H1 (cell line): ENCODE data around the gene NXT1. TPM values are rescaled to one million over a fixed set of nuclear protein-coding genes. Genes with fewer than 3 reads are reported as not detected.

Experiments
- CTCF ChIA-PET: fragments of 300-600 bp; sonication (Branson Sonifier 250); formaldehyde crosslinking; loops from one replicate; lab custom pipeline; 2021; ENCODE audit not compliant: partially characterized antibody; lab: Charles Lee
- POLR2A ChIA-PET: fragments of 300-600 bp; sonication (Branson Sonifier 250); formaldehyde crosslinking; loops from one replicate; lab custom pipeline; 2021; ENCODE audit warnings: inconsistent platforms; ENCODE audit not compliant: partially characterized antibody; lab: Charles Lee
- DNase-seq, 2 experiments: peaks; one replicate each; pipeline versions ENCODE4 v3.0.0 to v3.0.0-alpha.2; 2010 to 2022; ENCODE audit warnings: low spot score in 2 of 2, low read depth in 1 of 2, mixed read lengths in 1 of 2
- FAIRE-seq: peaks from 2 replicates; lab custom pipeline; 2011; peaks lifted over from hg19 to GRCh38; lab: Jason Lieb, UNC
- H2AFZ ChIP-seq: 2 replicates; pipeline ENCODE4 v1.8.1; 2012; ENCODE audit warnings: low read length, inconsistent platforms
- H2AK5ac ChIP-seq: 2 replicates; pipeline ENCODE4 v1.6.1; 2013; ENCODE audit warnings: low read depth, low read length
- H2BK120ac ChIP-seq: replicated peaks from 2 replicates; pipeline ENCODE3; 2013; ENCODE audit warnings: low read depth, low read length, inconsistent platforms
- H2BK12ac ChIP-seq: 2 replicates; pipeline ENCODE4 v1.6.1; 2013; ENCODE audit warnings: low read depth, low read length
- H2BK15ac ChIP-seq: 2 replicates; pipeline ENCODE4 v1.6.1; 2013; ENCODE audit warnings: low read length
- H2BK20ac ChIP-seq: 2 replicates; pipeline ENCODE4 v1.6.1; 2013; ENCODE audit warnings: low read length
- H2BK5ac ChIP-seq: 2 replicates; pipeline ENCODE4 v1.6.1; 2013; ENCODE audit warnings: low read depth, low read length
- H3K14ac ChIP-seq: 2 replicates; pipeline ENCODE4 v1.6.1; 2013; ENCODE audit warnings: inconsistent platforms; ENCODE audit not compliant: insufficient read length
- H3K18ac ChIP-seq: 2 replicates; pipeline ENCODE4 v1.6.1; 2013; ENCODE audit warnings: low read length; ENCODE audit errors: extremely low read depth
- H3K23ac ChIP-seq: 2 replicates; pipeline ENCODE4 v1.6.1; 2013; ENCODE audit warnings: inconsistent platforms; ENCODE audit not compliant: insufficient read length
- H3K23me2 ChIP-seq: 2 replicates; pipeline ENCODE4 v1.6.1; 2013; ENCODE audit warnings: low read depth, low read length
- H3K27ac ChIP-seq: 2 replicates; pipeline ENCODE4 v1.6.1; 2011; ENCODE audit warnings: low read depth, low read length, inconsistent platforms
- H3K27me3 ChIP-seq, 4 experiments: replicated peaks in 1 of 4; 1 replicate in 1 of 4; 2 replicates in 3 of 4; pipeline versions ENCODE4 v1.6.1 to v1.8.1; 2011 to 2013; ENCODE audit warnings: low read length in 3 of 4, mild to moderate bottlenecking in 3 of 4, inconsistent platforms in 2 of 4, mixed read lengths in 2 of 4, moderate library complexity in 1 of 4; ENCODE audit not compliant: control insufficient read depth in 3 of 4, insufficient read depth in 3 of 4; ENCODE audit errors: extremely low read depth in 1 of 4
- H3K36me3 ChIP-seq, 4 experiments: 2 replicates each; pipeline versions ENCODE4 v1.6.1 to v1.8.1; 2011 to 2013; ENCODE audit warnings: mild to moderate bottlenecking in 4 of 4, low read length in 3 of 4, moderate library complexity in 2 of 4, control low read depth in 1 of 4, inconsistent platforms in 1 of 4; ENCODE audit not compliant: insufficient read depth in 4 of 4, control insufficient read depth in 2 of 4
- H3K4ac ChIP-seq: replicated peaks from 2 replicates; pipeline ENCODE3; 2013; ENCODE audit warnings: low read length, low read depth, mixed read lengths, inconsistent platforms; ENCODE audit not compliant: insufficient read length
- H3K4me1 ChIP-seq, 4 experiments: replicated peaks in 1 of 4; 1 replicate in 1 of 4; 2 replicates in 3 of 4; pipeline versions ENCODE4 v1.6.1 to v1.8.1; 2011 to 2013; ENCODE audit warnings: low read length in 3 of 4, inconsistent platforms in 2 of 4, mixed read lengths in 1 of 4; ENCODE audit not compliant: insufficient read depth in 4 of 4, control insufficient read depth in 3 of 4
- H3K4me2 ChIP-seq, 2 experiments: 2 replicates each; pipeline versions ENCODE4 v1.6.1 to v1.8.1; 2011 to 2013; ENCODE audit warnings: low read depth in 2 of 2, low read length in 2 of 2, control low read depth in 1 of 2, inconsistent platforms in 1 of 2, mild to moderate bottlenecking in 1 of 2; ENCODE audit not compliant: insufficient read depth in 1 of 2
- H3K4me3 ChIP-seq, 4 experiments: fragments of 200-600, 300-600 bp in 1 of 4; sonication (generic), shearing (Covaris generic), sonication (Bioruptor Twin) in 1 of 4; 2 replicates each; pipeline versions ENCODE4 v1.5.1 to v1.8.1; 2011 to 2016; ENCODE audit warnings: low read length in 4 of 4, low read depth in 3 of 4, control low read depth in 2 of 4, inconsistent platforms in 2 of 4, mild to moderate bottlenecking in 2 of 4, mixed read lengths in 1 of 4, moderate library complexity in 1 of 4; ENCODE audit not compliant: insufficient read depth in 2 of 4; ENCODE audit errors: extremely low read depth in 1 of 4
- H3K56ac ChIP-seq: replicated peaks from 2 replicates; pipeline ENCODE3; 2013; ENCODE audit warnings: low read depth, mild to moderate bottlenecking, mixed read lengths, low read length, inconsistent platforms; ENCODE audit not compliant: insufficient read length
- H3K79me1 ChIP-seq: 2 replicates; pipeline ENCODE4 v1.6.1; 2013; ENCODE audit warnings: low read depth, low read length, control low read depth
- H3K79me2 ChIP-seq, 2 experiments: 2 replicates each; pipeline versions ENCODE4 v1.6.1 to v1.8.1; 2012 to 2013; ENCODE audit warnings: low read length in 2 of 2, mild to moderate bottlenecking in 2 of 2, inconsistent platforms in 1 of 2; ENCODE audit not compliant: insufficient read depth in 2 of 2, control insufficient read depth in 1 of 2
- H3K9ac ChIP-seq, 4 experiments: replicated peaks in 1 of 4; 1 replicate in 1 of 4; 2 replicates in 3 of 4; pipeline versions ENCODE4 v1.6.1 to v1.8.1; 2011 to 2013; ENCODE audit warnings: low read depth in 3 of 4, low read length in 3 of 4, control low read depth in 2 of 4, mild to moderate bottlenecking in 2 of 4, moderate library complexity in 2 of 4, inconsistent platforms in 1 of 4; ENCODE audit errors: extremely low read depth in 1 of 4
- H3K9me3 ChIP-seq, 2 experiments: 2 replicates each; pipeline versions ENCODE4 v1.6.1 to v1.8.1; 2012 to 2013; ENCODE audit warnings: mild to moderate bottlenecking in 2 of 2, moderate library complexity in 2 of 2, control low read depth in 1 of 2, inconsistent platforms in 1 of 2, low read depth in 1 of 2, low read length in 1 of 2, mixed read lengths in 1 of 2; ENCODE audit not compliant: insufficient read depth in 2 of 2
- H4K20me1 ChIP-seq, 2 experiments: replicated peaks in 1 of 2; 2 replicates each; pipeline versions ENCODE3 to v1.8.1; 2011 to 2013; ENCODE audit warnings: inconsistent platforms in 2 of 2, low read length in 2 of 2, mild to moderate bottlenecking in 1 of 2; ENCODE audit not compliant: insufficient read depth in 2 of 2, control insufficient read depth in 1 of 2
- H4K5ac ChIP-seq: 2 replicates; pipeline ENCODE4 v1.6.1; 2013; ENCODE audit warnings: low read length, low read depth, mixed read lengths, inconsistent platforms; ENCODE audit not compliant: insufficient read length
- H4K8ac ChIP-seq: 2 replicates; pipeline ENCODE4 v1.8.0; 2013; ENCODE audit warnings: mild to moderate bottlenecking, moderate library complexity, low read length, inconsistent platforms; ENCODE audit not compliant: insufficient read depth; ENCODE audit errors: extremely low read depth
- H4K91ac ChIP-seq: replicated peaks from 2 replicates; pipeline ENCODE3; 2013; ENCODE audit warnings: low read length, mixed read lengths, inconsistent platforms; ENCODE audit not compliant: insufficient read length
- CEBPB ChIP-seq: IDR thresholded peaks from 2 replicates; pipeline ENCODE4 v1.6.1; 2012; ENCODE audit warnings: low read depth, low read length
- EGR1 ChIP-seq: IDR thresholded peaks from 2 replicates; pipeline ENCODE4 v1.6.1; 2011; ENCODE audit warnings: low read depth, low read length, borderline replicate concordance
- WGBS, 2 experiments: shearing (Covaris generic) in 1 of 2; methylation state at CpG; one replicate each; pipeline versions ENCODE4 v1.1.6 to v1.1.7; 2013 to 2015; ENCODE audit warnings: low lambda C conversion rate in 2 of 2, mixed read lengths in 2 of 2, inconsistent platforms in 1 of 2, low coverage in 1 of 2, missing lambda C conversion rate in 1 of 2; ENCODE audit not compliant: insufficient replicate concordance in 2 of 2, insufficient coverage in 1 of 2, insufficient read length in 1 of 2; ENCODE audit errors: extremely low coverage in 1 of 2, missing lambda C conversion rate in 1 of 2; 5-methylcytosine and 5-hydroxymethylcytosine counted together
- polyA plus RNA-seq, 7 experiments: library from polyadenylated mRNA; depleted of rRNA in 3 of 7; stranded (reverse) in 5 of 7; unstranded in 2 of 7; fragments of >200 nt in 5 of 7; fragments of 200-250 nt in 2 of 7; gene quantifications; 1 replicate in 5 of 7; 2 replicates in 1 of 7; 4 replicates in 1 of 7; pipeline versions ENCODE4 v1.2.1 to v1.2.3, GENCODE V29; 2011 to 2013; ENCODE audit warnings: missing spikeins in 2 of 7, mixed read lengths in 2 of 7
- total RNA-seq: library from RNA; stranded (reverse); fragmentation: NEBNext Ultra II Directional; extraction: Animal tissue kit (Norgen Biotek cat#: 25700); gene quantifications from 2 replicates; pipeline ENCODE4 v1.2.1, GENCODE V29; 2021

The NXT1 gene
- total and polyA plus RNA-seq, 2 of the 8 experiments (the other 6 are each of a cell fraction or from before 2014, with no cell fraction given), result 23.1 to 26.5 TPM

DNA sequence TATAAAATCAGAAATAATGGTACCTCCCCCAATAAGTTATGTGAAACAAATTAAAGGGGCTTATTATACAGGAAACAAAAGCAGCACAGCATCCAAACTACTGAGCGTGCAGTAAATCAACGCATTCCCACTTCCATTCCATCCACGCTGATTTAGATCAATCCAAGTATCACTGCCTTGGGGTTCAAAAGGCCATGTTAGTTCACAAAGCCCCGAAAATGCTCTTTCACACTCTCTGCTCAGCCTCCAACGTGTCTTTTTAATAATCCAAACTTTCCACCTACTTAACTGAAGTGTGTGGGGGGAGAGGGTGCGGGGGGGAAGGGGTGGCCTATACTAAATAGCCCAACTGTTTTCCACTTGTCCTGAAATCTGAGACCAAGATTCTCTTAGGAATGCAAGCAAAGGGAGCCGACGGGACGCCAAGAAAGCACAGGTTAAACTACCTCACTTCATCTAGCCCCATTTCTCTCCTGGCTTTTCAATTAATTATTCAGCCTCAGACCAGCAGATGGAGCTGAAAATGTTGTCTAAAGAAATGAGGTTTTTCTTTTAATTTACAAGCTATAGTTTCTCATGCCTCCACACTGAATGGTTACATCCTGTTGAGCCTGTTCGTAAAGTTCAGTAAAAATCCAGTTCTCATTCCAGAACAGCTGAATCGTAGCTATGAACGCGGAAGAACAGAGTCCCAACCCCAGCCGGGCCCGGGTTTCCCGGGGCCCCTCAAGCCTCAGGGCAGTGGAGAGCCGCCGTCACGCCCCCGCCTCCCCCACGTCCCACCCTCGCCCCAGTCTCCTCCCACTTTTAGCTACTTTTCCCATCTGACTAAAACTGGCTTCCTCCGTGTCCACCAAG lies 1.0 kb upstream of the NXT1 start:
- CTCF ChIA-PET, result interaction anchor here (0.7 to 2.0 kb wide), 10 partner anchors 10 to 299 kb away, joined by 3 to 13 read pairs (median 4); no protein-coding TSS in a partner anchor
- peak overlapping the region; percentile 81; the same call in 1 of the 2 replicates for H3K18ac ChIP-seq
- no peak for DNase-seq

More for the DNA sequence above, 1.0 kb upstream of the NXT1 start:
- FAIRE-seq, result no peak
- peak overlapping the region; percentile 94 for H2BK5ac ChIP-seq
- H3K4ac ChIP-seq, result peak overlapping the region; percentile 45
- peak overlapping the region; percentile 58 for H4K91ac ChIP-seq
- H4K5ac ChIP-seq, result peak overlapping the region; percentile 71
- H3K9ac ChIP-seq, result peak overlapping the region in 3 of 4 experiments; percentile 36 to 48 (median 39); a peak in 5 of 7 replicates
- no peak overlapping the region for H2BK20ac ChIP-seq
- peaks cover 10% of the 10 kb centered on the region; the same call in 1 of the 2 replicates for H3K23me2 ChIP-seq
- no peak overlapping the region for H2AK5ac ChIP-seq
- no peak overlapping the region for H3K14ac ChIP-seq
- H3K27ac ChIP-seq, result peak overlapping the region; percentile 79; the same call in 1 of the 2 replicates
- H2AFZ ChIP-seq, result peak overlapping the region; percentile 27; the same call in 1 of the 2 replicates
- no peaks in the 10 kb centered on the region for H3K9me3 ChIP-seq
- H2BK12ac ChIP-seq, result peak overlapping the region; percentile 34; the same call in 1 of the 2 replicates
- H2BK120ac ChIP-seq, result no peak overlapping the region
- peak overlapping the region; percentile 79 to 90 (median 86) for H3K4me3 ChIP-seq
- H4K8ac ChIP-seq, result peak overlapping the region; percentile 83; the same call in 1 of the 2 replicates
- H3K79me1 ChIP-seq, result peaks cover 5% of the 10 kb centered on the region; the same call in 1 of the 2 replicates
- peaks cover 7 to 28% of the 10 kb centered on the region in 2 experiments; a peak in 3 of 4 replicates for H3K79me2 ChIP-seq
- no peak overlapping the region for H3K23ac ChIP-seq
- peaks cover 0 to 7% (median 6%) of the 10 kb centered on the region in 4 experiments; a peak in 5 of 8 replicates for H3K36me3 ChIP-seq
- H2BK15ac ChIP-seq, result 0 out of 2 replicates have a peak overlapping the region, but pooled peaks have one; percentile 93
- H3K27me3 ChIP-seq, result no peaks in the 10 kb centered on the region
- peak overlapping the region; percentile 72 to 91 for H3K4me2 ChIP-seq
- TF ChIP-seq CEBPB, result no peak
- TF ChIP-seq EGR1, result peak; percentile 52; the same call in 1 of the 2 replicates
- POLR2A ChIA-PET, result interaction anchor here (0.8 to 2.2 kb wide), 8 partner anchors 9 to 308 kb away, joined by 3 to 14 read pairs (median 3); no protein-coding TSS in a partner anchor
- WGBS, 2 experiments, result 15% methylated on average over 23 of the region's 23 CpGs; no CpG with 5 or more reads in 1 of the 2 experiments
- no peak overlapping the region for H3K56ac ChIP-seq
- H4K20me1 ChIP-seq, result peaks cover 0 to 10% of the 10 kb centered on the region in 2 experiments
- H3K4me1 ChIP-seq, result peaks cover 0 to 8% (median 4%) of the 10 kb centered on the region in 4 experiments; a peak in 5 of 7 replicates
